HepG2 (cell line): ENCODE results near the gene KIAA1217. TPM values are rescaled to one million over a fixed set of nuclear protein-coding genes. Genes with fewer than 3 reads are reported as not detected.

ENCODE experiments used
- AKAP8 ChIP-seq: sonication (generic); formaldehyde crosslinking; IDR thresholded peaks from 2 replicates; pipeline ENCODE4 v1.5.1; 2020; ENCODE audit warnings: mild to moderate bottlenecking, missing genetic modification reagents
- CERS6 ChIP-seq: sonication (generic); formaldehyde crosslinking; IDR thresholded peaks from 2 replicates; pipeline ENCODE4 v1.5.0; 2020; ENCODE audit warnings: missing genetic modification reagents
- DBP ChIP-seq: sonication (generic); formaldehyde crosslinking; IDR thresholded peaks from 2 replicates; pipeline ENCODE4 v1.4.0; 2020; ENCODE audit warnings: missing genetic modification reagents; ENCODE audit errors: not compliant biosample characterization
- GPBP1L1 ChIP-seq: sonication (generic); formaldehyde crosslinking; IDR thresholded peaks from 2 replicates; pipeline ENCODE4 v1.5.0; 2020; ENCODE audit warnings: mild to moderate bottlenecking, missing genetic modification reagents
- KDM6A ChIP-seq: IDR thresholded peaks from 2 replicates; pipeline ENCODE4 v1.6.1; 2016; ENCODE audit warnings: low read depth
- KLF15 ChIP-seq: sonication (generic); formaldehyde crosslinking; IDR thresholded peaks from 2 replicates; pipeline ENCODE4 v1.8.1; 2023; ENCODE audit warnings: borderline replicate concordance, mild to moderate bottlenecking, inconsistent platforms, missing genetic modification reagents, mixed read lengths
- MAZ ChIP-seq, 2 experiments: sonication (generic) in 1 of 2; formaldehyde crosslinking in 1 of 2; IDR thresholded peaks; 2 replicates each; pipeline versions ENCODE4 v1.5.0 to v1.6.1; 2012 to 2020; ENCODE audit warnings: low read depth in 2 of 2, mild to moderate bottlenecking in 2 of 2, borderline replicate concordance in 1 of 2, improper control_type of control experiment in 1 of 2, low read length in 1 of 2, missing genetic modification reagents in 1 of 2, moderate library complexity in 1 of 2
- MXI1 ChIP-seq: IDR thresholded peaks from 3 replicates; pipeline ENCODE4 v1.6.1; 2012; ENCODE audit warnings: low read depth, low read length, inconsistent platforms, borderline replicate concordance
- NCOA2 ChIP-seq: sonication (generic); formaldehyde crosslinking; IDR thresholded peaks from 2 replicates; pipeline ENCODE4 v1.8.0; 2022; ENCODE audit warnings: inconsistent platforms
- NFIB ChIP-seq: sonication (generic); formaldehyde crosslinking; IDR thresholded peaks from 2 replicates; pipeline ENCODE4 v1.9.0; 2021; ENCODE audit warnings: missing genetic modification reagents, mild to moderate bottlenecking, borderline replicate concordance
- NFKBIZ ChIP-seq: IDR thresholded peaks from 2 replicates; pipeline ENCODE4 v1.6.1; 2018; ENCODE audit warnings: missing genetic modification reagents, missing compliant biosample characterization
- NR2F6 ChIP-seq, 2 experiments: IDR thresholded peaks; 2 replicates each; pipeline ENCODE4 v1.6.1; 2016; ENCODE audit warnings: antibody characterized with exemption in 1 of 2, mild to moderate bottlenecking in 1 of 2
- NR3C1 ChIP-seq: sonication (generic); formaldehyde crosslinking; IDR thresholded peaks from 2 replicates; pipeline ENCODE4 v1.4.0; 2020; ENCODE audit warnings: missing genetic modification reagents
- PLSCR1 ChIP-seq: sonication (generic); formaldehyde crosslinking; IDR thresholded peaks from 2 replicates; pipeline ENCODE4 v1.5.0; 2020; ENCODE audit warnings: missing genetic modification reagents, mild to moderate bottlenecking, borderline replicate concordance
- RAD21 ChIP-seq: fragments of 450-650 bp; formaldehyde crosslinking; IDR thresholded peaks from 2 replicates; pipeline ENCODE4 v1.5.0; 2020; ENCODE audit warnings: mild to moderate bottlenecking
- RFX3 ChIP-seq: IDR thresholded peaks from 2 replicates; pipeline ENCODE4 v1.6.1; 2016; ENCODE audit warnings: missing biosample characterization, missing genetic modification reagents
- RFX5 ChIP-seq: IDR thresholded peaks from 2 replicates; pipeline ENCODE4 v1.6.1; 2011; ENCODE audit warnings: low read depth, low read length, improper control_type of control experiment
- SAP130 ChIP-seq: IDR thresholded peaks from 2 replicates; pipeline ENCODE4 v1.6.1; 2016; ENCODE audit warnings: low read depth
- TFDP1 ChIP-seq: IDR thresholded peaks from 2 replicates; pipeline ENCODE4 v1.6.1; 2016; ENCODE audit warnings: missing compliant biosample characterization, missing genetic modification reagents, borderline replicate concordance
- ZBTB21 ChIP-seq: sonication (generic); formaldehyde crosslinking; IDR thresholded peaks from 2 replicates; pipeline ENCODE4 v1.4.0; 2020; ENCODE audit warnings: missing genetic modification reagents
- ZFP1 ChIP-seq: IDR thresholded peaks from 2 replicates; pipeline ENCODE4 v1.6.1; 2016
- ZFYVE20 ChIP-seq: sonication (generic); formaldehyde crosslinking; IDR thresholded peaks from 2 replicates; pipeline ENCODE4 v1.8.0; 2023; ENCODE audit warnings: low read depth, mild to moderate bottlenecking, moderate library complexity, missing genetic modification reagents, borderline replicate concordance
- ZNF224 ChIP-seq: sonication (generic); formaldehyde crosslinking; IDR thresholded peaks from 2 replicates; pipeline ENCODE4 v1.5.0; 2020; ENCODE audit warnings: mild to moderate bottlenecking, missing genetic modification reagents
- ZNF275 ChIP-seq: sonication (generic); formaldehyde crosslinking; IDR thresholded peaks from 2 replicates; pipeline ENCODE4 v1.8.0; 2022; ENCODE audit warnings: missing genetic modification reagents, mild to moderate bottlenecking, inconsistent platforms, borderline replicate concordance
- ZNF576 ChIP-seq: sonication (generic); formaldehyde crosslinking; IDR thresholded peaks from 2 replicates; pipeline ENCODE4 v1.4.0; 2020; ENCODE audit warnings: mild to moderate bottlenecking, missing genetic modification reagents
- ZSCAN30 ChIP-seq: sonication (generic); formaldehyde crosslinking; IDR thresholded peaks from 2 replicates; pipeline ENCODE4 v1.5.0; 2020; ENCODE audit warnings: mild to moderate bottlenecking, missing genetic modification reagents
- polyA plus RNA-seq, 8 experiments: library from polyadenylated mRNA; depleted of rRNA in 3 of 8; stranded (reverse) in 7 of 8; unstranded in 1 of 8; fragments of >200 nt; fragmentation: Illumina TruSeq in 4 of 8; extraction: Trizol in 4 of 8; gene quantifications; 2 replicates each; pipeline versions ENCODE4 v1.2.1 to v1.2.3, GENCODE V29; 2011 to 2016; ENCODE audit warnings: low read depth in 4 of 8, missing spikeins in 1 of 8, mixed read lengths in 1 of 8; ENCODE audit not compliant: insufficient read depth in 1 of 8
- total RNA-seq, 5 experiments: library from RNA; depleted of rRNA; stranded (reverse); fragments of >200 nt; fragmentation: Illumina TruSeq; extraction: Trizol; gene quantifications; 2 replicates each; pipeline ENCODE4 v1.2.3, GENCODE V29; 2016; ENCODE audit warnings: low read depth in 1 of 5

The KIAA1217 gene
- total and polyA plus RNA-seq, 2 of the 13 experiments (the other 11 are each of a cell fraction or from before 2014, with no cell fraction given) = 4.6 to 10.9 TPM

- TF ChIP-seq SAP130 (CRISPR knock-in tag) (peak; percentile 34), NFIB (no peak), MXI1 (no peak), RFX5 (no peak), AKAP8 (CRISPR knock-in tag) (no peak), NR2F6 (IDR thresholded peaks at IDR 0.05) (no peak), NR2F6 (CRISPR knock-in tag; IDR thresholded peaks at IDR 0.05) (no peak), ZNF275 (CRISPR knock-in tag) (no peak), ZNF224 (no peak), KLF15 (CRISPR knock-in tag) (no peak), CERS6 (no peak), RFX3 (CRISPR knock-in tag) (no peak), PLSCR1 (CRISPR knock-in tag) (no peak), DBP (CRISPR knock-in tag) (no peak), ZBTB21 (CRISPR knock-in tag) (peak; percentile 68; the same call in 1 of the 2 replicates), RAD21 (CRISPR knock-in tag) (no peak), ZNF576 (CRISPR knock-in tag) (no peak), NFKBIZ (CRISPR knock-in tag) (no peak), MAZ (IDR thresholded peaks at IDR 0.05; ENCODE audit: borderline replicate concordance, low read depth, low read length) (no peak), MAZ (CRISPR knock-in tag; IDR thresholded peaks at IDR 0.05; ENCODE audit: low read depth) (no peak), ZFYVE20 (CRISPR knock-in tag) (no peak), GPBP1L1 (CRISPR knock-in tag) (no peak), KDM6A (CRISPR knock-in tag) (no peak), ZSCAN30 (CRISPR knock-in tag) (no peak), NCOA2 (CRISPR knock-in tag) (no peak; the same call in 1 of the 2 replicates), NR3C1 (CRISPR knock-in tag) (no peak), ZFP1 (CRISPR knock-in tag) (no peak), TFDP1 (CRISPR knock-in tag) (no peak)
Observed at GRCh38 chr10:24318517-24318916, 109.6 kb downstream of the KIAA1217 start (continued).
